Measurements from ENCODE around the gene IKZF5.

- TF ChIP-seq POLR2AphosphoS5 (IDR thresholded peaks at IDR 0.05; ENCODE audit: low read depth, low read length), result no peak
- no peak for TF ChIP-seq SIN3A (IDR thresholded peaks at IDR 0.05; ENCODE audit: borderline replicate concordance, insufficient read depth, low read depth, low read length)
- no peak for TF ChIP-seq CTCF (IDR thresholded peaks at IDR 0.05)
- no peak for TF ChIP-seq TCF7L2 (IDR thresholded peaks at IDR 0.05; ENCODE audit: low read depth, low read length)
Measured at GRCh38 chr10:123031124-123031523, 22.5 kb upstream of the IKZF5 start.
